Fibroblast of mammary gland (primary cell): ENCODE results near the gene MSX1.

Experiments
- DNase-seq: peaks from one replicate; pipeline ENCODE4 v3.0.0-alpha.2; 2010; ENCODE audit warnings: low read depth
- H3K4me3 ChIP-seq: 2 replicates; pipeline ENCODE4 v1.5.1; 2011; ENCODE audit warnings: low read depth, mild to moderate bottlenecking, low read length, moderate library complexity; ENCODE audit not compliant: control insufficient read depth
- CTCF ChIP-seq: conservative IDR thresholded peaks from 2 replicates; pipeline ENCODE4 v1.5.1; 2011; ENCODE audit warnings: low read depth, low read length, inconsistent platforms; ENCODE audit not compliant: control insufficient read depth, insufficient read depth

Gene MSX1

GRCh38 chr4:4829837-4830236 lies 29.6 kb upstream of the MSX1 start:
- TF ChIP-seq CTCF, result no peak
- H3K4me3 ChIP-seq, result no peak overlapping the region
- DNase-seq, result no peak

DNA sequence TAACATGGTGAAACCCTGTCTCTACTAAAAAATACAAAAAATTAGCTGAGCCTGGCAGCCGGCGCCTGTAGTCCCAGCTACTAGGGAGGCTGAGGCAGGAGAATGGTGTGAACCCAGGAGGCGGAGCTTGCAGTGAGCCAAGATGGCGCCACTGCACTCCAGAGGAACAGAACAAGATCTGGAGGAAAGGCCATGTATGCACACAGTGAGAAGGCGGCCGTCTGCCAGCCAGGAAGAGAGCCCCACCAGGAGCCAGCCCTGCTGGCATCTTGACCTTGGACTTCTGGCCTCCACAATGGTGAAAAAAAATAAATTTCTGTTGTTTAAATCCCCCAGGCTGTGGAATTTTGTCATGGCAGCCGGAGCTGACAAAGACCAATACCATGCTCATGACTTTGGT lies 28.2 kb upstream of the MSX1 start:
- no peak overlapping the region for H3K4me3 ChIP-seq
- TF ChIP-seq CTCF, result no peak
- no peak for DNase-seq

DNA sequence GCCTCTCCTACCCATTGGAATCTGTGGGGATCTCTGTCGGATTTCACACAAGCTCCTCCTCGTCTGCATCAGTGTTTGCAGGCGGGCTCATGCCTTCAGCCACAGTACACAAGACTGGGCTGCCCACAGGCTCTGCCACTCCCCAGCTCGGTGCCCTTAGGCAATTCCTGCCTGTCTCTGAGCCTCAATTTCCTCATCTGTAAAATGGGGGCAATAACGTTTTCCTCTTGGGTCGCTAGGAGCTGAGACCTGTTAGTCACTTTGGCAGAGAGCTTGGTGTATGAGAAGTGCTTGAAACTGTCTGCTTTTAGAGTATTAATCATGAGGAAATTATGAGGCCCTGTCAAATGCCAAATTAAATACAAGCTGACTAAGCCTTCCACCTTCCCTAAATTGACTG lies 27.6 kb upstream of the MSX1 start:
- H3K4me3 ChIP-seq, result no peak overlapping the region
- TF ChIP-seq CTCF, result no peak
- DNase-seq, result no peak

DNA sequence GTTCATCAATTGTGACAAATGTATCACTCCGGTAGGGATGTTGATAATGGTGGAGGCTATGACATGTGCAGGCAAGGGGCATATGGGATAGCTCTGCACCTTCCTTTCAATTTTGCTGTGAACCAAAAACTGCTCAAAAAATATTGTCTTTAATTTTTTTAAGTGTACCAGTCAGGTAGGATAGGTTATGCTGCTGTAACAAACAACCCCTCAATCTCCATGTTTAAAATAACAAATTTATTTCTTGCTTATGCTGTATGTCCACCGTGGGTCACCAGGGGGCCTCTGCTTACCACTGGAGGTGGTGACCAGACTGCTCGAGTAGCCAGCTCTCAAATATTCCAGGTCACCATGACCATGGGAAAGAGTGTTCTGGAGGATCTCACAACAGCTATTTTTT lies 23.4 kb upstream of the MSX1 start:
- H3K4me3 ChIP-seq, result no peak overlapping the region
- DNase-seq, result peak; percentile 17
- peak; percentile 13 for TF ChIP-seq CTCF

DNA sequence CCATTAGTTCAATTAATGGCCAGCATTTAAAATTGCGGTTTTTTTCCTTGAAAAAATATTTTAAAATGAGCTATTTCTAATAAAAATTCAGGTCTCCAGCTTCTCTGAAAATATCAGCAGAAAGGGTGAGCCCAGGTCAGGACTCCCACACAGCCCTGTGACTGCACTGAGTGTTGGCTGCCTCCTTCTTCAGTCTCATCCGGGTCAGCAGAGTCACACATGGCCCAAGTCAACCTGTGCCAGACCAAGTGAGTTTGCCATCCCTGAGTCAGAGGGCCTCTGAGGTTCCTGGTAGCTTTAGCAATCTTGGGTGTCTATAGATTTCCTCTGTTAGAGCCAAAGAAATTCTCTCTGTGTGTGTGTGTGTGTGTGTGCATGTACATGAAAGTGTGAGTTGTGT lies 22.1 kb upstream of the MSX1 start:
- no peak overlapping the region for H3K4me3 ChIP-seq
- TF ChIP-seq CTCF, result no peak
- DNase-seq, result peak; percentile 80

GRCh38 chr4:4838051-4838935 lies 21.2 kb upstream of the MSX1 start:
- H3K4me3 ChIP-seq, result no peak overlapping the region
- peak; percentile 18 for DNase-seq
- TF ChIP-seq CTCF, result no peak
